Activated CD8-positive, alpha-beta T cell treated with anti-CD3 and anti-CD28 coated beads for 36 hours (primary cell): ENCODE data around the gene GNPTAB. TPM values are rescaled to one million over a fixed set of nuclear protein-coding genes. Genes with fewer than 3 reads are reported as not detected.

Source experiments
- ATAC-seq: fragments of 200-7000 bp; cut with Tn5 transposase; one replicate; pipeline ENCODE4 v1.10.0; 2021; ENCODE audit warnings: mild to moderate bottlenecking, moderate library complexity
- CTCF ChIA-PET: fragments of 350-600 bp; sonication (Branson Sonifier 250); formaldehyde crosslinking; loops from one replicate; lab custom pipeline; 2021; ENCODE audit warnings: antibody characterized with exemption; lab: Charles Lee
- POLR2A ChIA-PET: fragments of 350-600 bp; sonication (Branson Sonifier 250); formaldehyde crosslinking; loops from one replicate; lab custom pipeline; 2021; ENCODE audit warnings: antibody characterized with exemption; lab: Charles Lee
- DNase-seq: peaks from one replicate; pipeline ENCODE4 v3.0.0-alpha.2; 2020
- H3K27ac Mint-ChIP-seq: one replicate; pipeline ENCODE4 v1.8.0; 2021; ENCODE audit warnings: mild to moderate bottlenecking, mixed read lengths
- H3K27me3 Mint-ChIP-seq: one replicate; pipeline ENCODE4 v1.8.0; 2021; ENCODE audit warnings: mixed read lengths
- H3K36me3 Mint-ChIP-seq: one replicate; pipeline ENCODE4 v1.8.0; 2021; ENCODE audit warnings: low read depth, mixed read lengths
- H3K4me1 Mint-ChIP-seq: one replicate; pipeline ENCODE4 v1.8.0; 2021; ENCODE audit warnings: low read depth, mixed read lengths
- H3K4me3 Mint-ChIP-seq: one replicate; pipeline ENCODE4 v1.8.0; 2021; ENCODE audit warnings: mild to moderate bottlenecking, moderate library complexity, mixed read lengths
- H3K9me3 Mint-ChIP-seq: one replicate; pipeline ENCODE4 v1.8.0; 2021; ENCODE audit warnings: mixed read lengths
- CTCF ChIP-seq: fragments of 200-600 bp; IDR thresholded peaks from one replicate; pipeline ENCODE4 v1.8.0; 2022; ENCODE audit warnings: antibody characterized with exemption, mild to moderate bottlenecking
- intact Hi-C: fragments of 100-400 bp; cut with micrococcal nuclease; formaldehyde crosslinking; loops from one replicate; pipeline ENCODE4 v1.10.0; 2022
- total RNA-seq, 2 experiments: library from RNA; stranded (reverse); gene quantifications; one replicate each; pipeline ENCODE4 v1.2.3, GENCODE V29; 2021

GNPTAB gene
- total RNA-seq, 2 experiments from 2014 or later: 52.4 to 56.9 TPM

- H3K36me3 Mint-ChIP-seq: peaks cover 36% of the 10 kb centered on the region
- no peak for ATAC-seq
- no peak for TF ChIP-seq CTCF
- CTCF ChIA-PET: interaction anchor here (1.1 to 7.8 kb wide), 9 partner anchors 11 to 289 kb away, joined by 3 to 104 read pairs (median 11); partner anchors contain the start of gene GNPTAB
- DNase-seq: no peak
- no peak overlapping the region for H3K4me3 Mint-ChIP-seq
- no peaks in the 10 kb centered on the region for H3K27me3 Mint-ChIP-seq
- no peaks in the 10 kb centered on the region for H3K9me3 Mint-ChIP-seq
- POLR2A ChIA-PET: interaction anchor here (0.6 to 3.5 kb wide), 2 partner anchors 40 to 50 kb away, joined by 3 to 16 read pairs; partner anchors contain the start of genes GNPTAB and SYCP3
- intact Hi-C loops: no loop called here
- H3K4me1 Mint-ChIP-seq: peaks cover 25% of the 10 kb centered on the region
- peak overlapping the region; percentile 6 for H3K27ac Mint-ChIP-seq
Observed at GRCh38 chr12:101779626-101780025, 51.1 kb downstream of the GNPTAB start.

DNA sequence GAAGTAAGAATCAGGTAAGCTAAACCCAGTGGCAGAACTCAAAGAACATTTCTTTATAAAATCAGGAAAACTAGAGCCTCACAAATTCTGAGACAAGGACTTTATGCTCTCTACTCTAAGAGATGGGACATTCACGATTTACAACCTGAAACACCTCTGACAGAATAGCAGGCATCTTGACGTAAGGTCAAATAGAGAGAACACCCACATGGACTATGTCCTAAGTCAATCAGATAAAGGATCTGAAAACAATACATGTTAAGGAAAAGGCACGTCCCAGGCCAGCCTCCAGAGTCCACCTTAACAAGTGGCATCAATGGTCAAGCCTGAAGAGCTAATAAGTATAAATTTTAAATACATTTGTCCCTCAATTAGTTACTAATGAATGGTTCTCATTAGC lies 51.6 kb downstream of the GNPTAB start:
- peaks cover 33% of the 10 kb centered on the region for H3K36me3 Mint-ChIP-seq
- intact Hi-C loops: no loop called here
- no peak for ATAC-seq
- no peaks in the 10 kb centered on the region for H3K27me3 Mint-ChIP-seq
- POLR2A ChIA-PET: interaction anchor here (0.7 to 3.5 kb wide), 2 partner anchors 51 to 213 kb away, joined by 3 to 16 read pairs; partner anchors contain the start of gene GNPTAB
- DNase-seq: no peak
- no peaks in the 10 kb centered on the region for H3K9me3 Mint-ChIP-seq
- CTCF ChIA-PET: interaction anchor here (1.1 to 7.8 kb wide), 8 partner anchors 15 to 288 kb away, joined by 3 to 104 read pairs (median 12); partner anchors contain the start of gene GNPTAB
- no peak for TF ChIP-seq CTCF
- H3K27ac Mint-ChIP-seq: no peak overlapping the region
- H3K4me1 Mint-ChIP-seq: peaks cover 25% of the 10 kb centered on the region
- no peak overlapping the region for H3K4me3 Mint-ChIP-seq

DNA sequence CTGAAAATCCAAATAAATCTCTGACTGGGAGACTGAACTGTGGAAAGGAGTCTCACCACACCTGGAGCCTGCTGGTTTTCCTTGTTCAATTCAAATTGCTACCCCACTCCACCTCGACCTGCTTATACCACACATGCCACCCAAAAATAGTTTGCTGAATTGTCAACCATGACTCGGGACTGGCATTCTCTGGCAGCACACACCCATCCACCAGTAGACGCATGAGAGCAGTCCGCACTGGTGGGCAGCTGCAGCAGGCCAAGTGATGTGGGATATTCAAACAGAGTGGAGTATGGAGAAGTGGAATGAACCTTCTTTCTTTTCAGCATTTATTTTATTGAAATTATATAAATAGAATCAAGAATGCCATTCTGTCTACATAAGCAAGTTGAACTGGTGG lies 52.8 kb downstream of the GNPTAB start:
- intact Hi-C loops: no loop called here
- H3K4me3 Mint-ChIP-seq: no peak overlapping the region
- no peak for TF ChIP-seq CTCF

GRCh38 chr12:101777485-101777884 lies 53.3 kb downstream of the GNPTAB start:
- Mint-ChIP-seq H3K4me3 (no peak overlapping the region), H3K9me3 (no peaks in the 10 kb centered on the region), H3K36me3 (peaks cover 32% of the 10 kb centered on the region), H3K4me1 (peaks cover 18% of the 10 kb centered on the region), H3K27me3 (no peaks in the 10 kb centered on the region), H3K27ac (peak overlapping the region; percentile 9)
- intact Hi-C loops: no loop called here
- ATAC-seq: no peak
- POLR2A ChIA-PET: interaction anchor here (0.9 kb wide), 1 partner anchor 22 kb away, joined by 3 read pairs; no protein-coding TSS in a partner anchor
- TF ChIP-seq CTCF: no peak
- CTCF ChIA-PET: interaction anchor here (0.8 to 7.8 kb wide), 5 partner anchors 9 to 363 kb away, joined by 3 to 104 read pairs (median 25); partner anchors contain the start of gene GNPTAB
- DNase-seq: no peak

More for the DNA sequence above, 52.8 kb downstream of the GNPTAB start:
- Mint-ChIP-seq H3K36me3 (peaks cover 35% of the 10 kb centered on the region), H3K27ac (peak overlapping the region; percentile 9), H3K9me3 (no peaks in the 10 kb centered on the region), H3K27me3 (no peaks in the 10 kb centered on the region), H3K4me1 (peaks cover 23% of the 10 kb centered on the region)
- CTCF ChIA-PET: interaction anchor here (1.5 to 7.8 kb wide), 5 partner anchors 16 to 363 kb away, joined by 5 to 104 read pairs (median 37); partner anchors contain the start of gene GNPTAB
- DNase-seq: no peak
- no peak for ATAC-seq
- POLR2A ChIA-PET: interaction anchor here (0.9 kb wide), 1 partner anchor 22 kb away, joined by 3 read pairs; no protein-coding TSS in a partner anchor

- intact Hi-C loops: no loop called here
- no peak for TF ChIP-seq CTCF
- DNase-seq (no peak), ATAC-seq (no peak)
- CTCF ChIA-PET: interaction anchor here (0.8 to 7.8 kb wide), 5 partner anchors 17 to 64 kb away, joined by 3 to 104 read pairs (median 3); partner anchors contain the start of gene GNPTAB
- Mint-ChIP-seq H3K9me3 (no peaks in the 10 kb centered on the region), H3K27me3 (no peaks in the 10 kb centered on the region), H3K36me3 (peaks cover 36% of the 10 kb centered on the region), H3K4me1 (peaks cover 8% of the 10 kb centered on the region), H3K27ac (no peak overlapping the region), H3K4me3 (no peak overlapping the region)
- POLR2A ChIA-PET: interaction anchor here (0.8 kb wide), 1 partner anchor 63 kb away, joined by 3 read pairs; no protein-coding TSS in a partner anchor
Observed at GRCh38 chr12:101775816-101776215, 54.9 kb downstream of the GNPTAB start.
